Right renal cortex interstitium (tissue), 3 donors: ENCODE results near the gene KRT8. TPM values are rescaled to one million over a fixed set of nuclear protein-coding genes. Genes with fewer than 3 reads are reported as not detected.
"Not testable (repeated sequence)": the region's sequence is repeated elsewhere in the genome, so short reads cannot be mapped to it uniquely, and the experiment has no call there.

Experiments used
- DNase-seq, 3 donors: peaks; one replicate each; pipeline ENCODE4 v3.0.0-alpha.2; 2013; ENCODE audit warnings: low read depth in 3 of 3, low spot score in 2 of 3
- polyA plus RNA-seq, 3 donors: library from polyadenylated mRNA; unstranded; fragments of 120-200 nt; gene quantifications; one replicate each; pipeline ENCODE4 v1.2.1, GENCODE V29; 2013; ENCODE audit not compliant: insufficient read length in 3 of 3

Gene KRT8
- polyA plus RNA-seq, result 100 to 1,000 TPM; 214 to 309 (median 270) TPM

DNA sequence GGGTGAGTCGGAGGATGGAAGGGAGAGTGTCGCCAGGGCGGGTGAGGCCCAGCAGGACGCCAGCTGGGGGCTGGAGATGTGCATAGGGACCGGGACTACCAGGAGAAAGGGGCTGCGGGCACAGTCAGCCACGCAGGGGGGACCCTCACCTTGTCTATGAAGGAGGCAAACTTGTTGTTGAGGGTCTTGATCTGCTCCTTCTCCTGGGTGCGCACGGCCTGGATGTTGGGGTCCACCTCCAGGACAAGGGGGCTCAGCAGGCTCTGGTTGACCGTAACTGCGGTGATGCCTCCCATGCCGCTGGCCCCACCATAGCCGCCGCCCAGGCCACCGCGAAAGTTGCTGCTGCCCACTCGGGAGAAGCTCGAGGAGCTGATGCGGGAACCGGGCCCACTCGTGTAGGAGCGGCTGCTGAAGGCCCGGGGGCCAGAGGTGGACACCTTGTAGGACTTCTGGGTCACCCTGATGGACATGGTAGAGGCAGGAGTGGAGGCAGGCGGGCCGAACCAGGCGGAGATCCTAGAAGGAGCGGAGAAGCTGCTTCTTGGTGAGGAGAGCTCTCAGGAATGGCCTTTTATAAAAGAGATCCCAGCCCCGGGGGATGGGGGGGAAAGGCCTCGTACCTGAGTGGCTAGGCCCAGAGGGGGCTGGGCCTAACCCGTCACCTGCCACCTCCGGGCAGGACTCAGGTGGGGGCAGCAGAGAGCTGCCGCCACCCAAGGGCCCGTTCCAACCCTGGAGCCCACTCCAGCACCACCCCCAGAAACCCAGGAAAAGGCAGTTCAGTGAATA lies at the start of gene KRT8:
KRT8 (minus strand) TSS at position 568 of the 792 bp plus-strand sequence; CDS start at position 473, 95 bp downstream.
- DNase-seq, result not testable (repeated sequence)

DNA sequence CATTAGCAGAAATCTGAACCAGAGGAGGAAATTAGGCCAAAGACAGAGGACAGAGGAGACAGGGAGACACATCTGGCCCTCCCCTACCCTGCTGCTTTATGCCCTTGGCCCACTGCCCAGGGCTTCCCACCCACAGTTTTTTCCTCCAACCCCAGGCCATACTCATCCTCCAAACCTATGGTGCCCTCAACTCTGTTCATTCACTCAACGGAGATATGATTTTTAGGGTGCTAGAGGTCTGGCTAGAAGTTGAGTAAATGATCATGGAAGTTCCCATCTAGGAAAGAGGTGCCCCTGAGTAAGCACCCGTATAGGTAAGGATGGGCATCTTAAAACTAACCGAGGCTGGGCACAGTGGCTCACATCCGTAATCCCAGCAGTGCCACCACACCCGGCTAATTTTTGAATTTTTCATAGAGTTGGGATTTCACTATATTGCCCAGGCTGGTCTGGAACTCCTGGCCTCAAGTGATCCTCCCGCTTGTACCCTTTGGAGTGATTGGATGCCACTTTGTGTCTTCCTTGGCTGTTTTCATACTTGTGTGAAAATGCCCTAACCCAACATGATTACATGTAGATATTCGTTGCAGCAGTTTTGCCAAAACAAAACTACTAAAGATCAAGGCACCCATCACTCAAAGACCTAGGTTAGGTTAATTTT lies 48.4 kb upstream of the KRT8 start:
- DNase-seq, result no peak

GRCh38 chr12:52952076-52952801 lies 47.4 kb upstream of the KRT8 start:
- no peak for DNase-seq

- no peak for DNase-seq
Measured at GRCh38 chr12:52951640-52952039, 46.8 kb upstream of the KRT8 start.

DNA sequence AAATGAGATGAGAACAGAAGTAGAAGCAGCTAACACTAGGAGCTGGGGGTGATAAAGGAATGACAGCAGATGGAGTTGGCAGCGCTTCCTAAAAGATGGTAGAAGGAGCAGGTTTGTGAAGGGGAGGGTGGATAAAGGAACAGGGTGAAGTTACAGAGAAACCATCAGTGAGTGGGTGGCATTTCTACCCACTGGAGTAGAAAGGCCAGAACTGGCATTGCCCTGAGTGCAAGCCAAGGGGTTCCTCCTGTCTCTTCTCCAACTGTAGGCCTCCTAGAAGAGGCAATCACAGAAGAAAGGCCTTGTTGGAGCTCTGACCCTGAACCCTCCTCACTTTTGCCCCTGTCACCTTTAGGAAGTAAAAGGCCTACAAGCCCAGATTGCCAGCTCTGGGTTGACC lies 46.2 kb upstream of the KRT8 start:
- DNase-seq, result no peak

GRCh38 chr12:52950553-52950952 lies 45.7 kb upstream of the KRT8 start:
- DNase-seq, result no peak

DNA sequence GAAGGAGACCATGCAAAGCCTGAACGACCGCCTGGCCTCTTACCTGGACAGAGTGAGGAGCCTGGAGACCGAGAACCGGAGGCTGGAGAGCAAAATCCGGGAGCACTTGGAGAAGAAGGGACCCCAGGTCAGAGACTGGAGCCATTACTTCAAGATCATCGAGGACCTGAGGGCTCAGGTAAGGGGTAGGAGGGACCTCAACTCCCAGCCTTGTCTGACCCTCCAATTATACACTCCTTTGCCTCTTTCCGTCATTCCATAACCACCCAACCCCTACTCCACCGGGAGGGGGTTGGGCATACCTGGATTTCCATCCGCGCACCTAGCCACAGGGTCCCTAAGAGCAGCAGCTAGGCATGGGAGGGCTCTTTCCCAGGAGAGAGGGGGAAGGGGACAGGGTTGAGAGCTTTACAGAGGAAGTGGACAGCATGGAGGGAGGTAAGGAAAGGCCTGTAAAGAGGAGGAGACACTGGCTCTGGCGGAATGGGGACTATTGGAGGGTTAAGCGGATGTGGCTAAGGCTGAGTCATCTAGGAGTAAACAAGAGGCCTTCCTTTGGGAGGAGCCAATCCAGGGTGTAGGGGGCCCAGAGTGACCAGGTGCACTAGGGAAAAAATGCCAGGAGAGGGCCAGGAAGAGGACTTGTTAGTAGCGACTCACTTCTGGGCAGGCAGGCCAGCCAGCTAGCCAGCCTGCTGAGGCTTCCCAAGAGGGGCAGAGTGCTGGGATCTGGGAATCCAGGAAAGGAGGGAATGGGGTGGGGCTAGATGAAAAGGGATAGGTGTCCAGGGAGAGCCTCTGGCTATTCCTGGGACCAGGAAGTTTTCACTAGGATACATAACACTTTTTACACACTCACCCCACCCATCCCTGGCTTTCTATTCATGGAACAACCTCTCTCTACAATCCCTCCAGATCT lies 44.8 kb upstream of the KRT8 start:
- no peak for DNase-seq

GRCh38 chr12:52947738-52948423 lies 43.0 kb upstream of the KRT8 start:
- no peak for DNase-seq

DNA sequence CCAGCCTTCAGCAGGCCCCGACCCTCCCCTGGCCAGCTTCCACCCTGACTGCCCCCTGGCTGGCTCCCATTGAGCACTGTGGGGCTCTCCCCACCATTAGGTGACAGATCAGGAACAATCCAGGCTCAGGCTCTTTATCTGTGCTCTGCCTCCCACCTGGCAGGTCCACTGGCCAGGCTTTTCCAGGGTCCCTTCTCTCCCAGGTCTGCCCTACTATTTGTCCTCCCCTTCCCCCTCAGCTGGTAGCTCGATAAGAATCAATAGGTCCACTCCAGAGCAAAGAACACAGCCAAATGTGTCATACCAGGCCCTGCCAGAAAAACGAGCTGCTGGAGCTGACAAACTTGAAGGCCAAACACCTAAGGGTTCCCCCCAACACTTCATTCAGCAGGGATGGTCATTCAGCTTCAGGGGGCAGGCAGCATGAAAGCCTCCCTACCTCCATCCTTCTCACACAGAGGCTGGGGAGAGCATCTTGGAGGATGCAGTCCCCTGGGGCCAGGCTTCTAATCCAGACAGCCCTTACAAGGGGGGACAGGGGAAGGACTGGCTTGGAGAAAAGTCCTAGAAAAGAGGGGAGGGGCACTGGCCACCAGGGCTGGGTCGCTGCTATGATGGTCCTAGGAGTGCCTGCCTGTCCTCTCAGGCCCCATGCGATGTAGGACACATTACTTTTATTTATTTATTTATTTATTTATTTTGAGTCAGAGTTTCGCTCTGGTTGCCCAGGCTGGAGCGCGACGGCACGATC lies 42.1 kb upstream of the KRT8 start:
- no peak for DNase-seq

GRCh38 chr12:52946334-52946733 lies 41.5 kb upstream of the KRT8 start:
- DNase-seq, result no peak

DNA sequence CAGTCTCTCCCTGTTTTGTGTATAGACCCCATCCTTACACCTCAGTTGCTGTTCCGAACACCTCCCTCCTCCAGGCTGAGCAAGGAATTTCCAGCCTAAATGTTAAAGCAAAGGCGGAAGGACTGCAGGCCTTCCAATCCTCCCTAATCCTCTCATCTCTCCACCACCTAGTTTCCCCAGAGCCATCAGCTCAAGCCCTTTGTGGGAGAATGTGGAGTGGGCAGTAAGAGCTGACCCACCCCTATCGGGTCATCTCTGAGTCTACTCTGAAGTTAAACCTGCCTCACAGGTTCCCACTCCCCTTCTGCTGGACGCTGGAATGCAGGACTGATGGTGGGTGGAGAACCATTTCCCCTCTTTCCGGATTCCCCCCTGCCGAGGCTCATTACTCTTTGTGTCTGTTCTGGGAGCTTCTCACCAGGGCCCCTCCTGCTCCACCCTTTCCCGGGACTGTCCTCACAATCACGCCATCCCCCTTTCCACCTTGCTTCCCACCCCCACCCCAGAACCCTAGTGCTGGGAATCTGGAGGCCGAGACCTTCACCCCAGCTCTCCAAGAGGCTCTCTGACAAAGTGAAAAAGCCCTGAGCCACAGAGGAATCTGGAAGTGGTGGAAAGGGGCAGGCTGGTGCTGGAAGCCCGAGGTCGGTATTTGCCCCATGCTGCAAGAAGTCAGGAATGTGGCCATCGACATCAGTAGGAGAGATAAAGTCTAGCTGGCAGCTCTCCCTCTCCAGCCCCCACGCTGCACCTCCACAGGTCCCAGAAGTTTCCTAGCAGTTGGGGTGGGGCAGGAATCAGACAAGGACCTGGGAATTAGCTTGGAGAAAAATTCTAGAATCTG lies 40.7 kb upstream of the KRT8 start:
- no peak for DNase-seq

- DNase-seq, result no peak
Measured at GRCh38 chr12:52944683-52945388, 40.0 kb upstream of the KRT8 start.

DNA sequence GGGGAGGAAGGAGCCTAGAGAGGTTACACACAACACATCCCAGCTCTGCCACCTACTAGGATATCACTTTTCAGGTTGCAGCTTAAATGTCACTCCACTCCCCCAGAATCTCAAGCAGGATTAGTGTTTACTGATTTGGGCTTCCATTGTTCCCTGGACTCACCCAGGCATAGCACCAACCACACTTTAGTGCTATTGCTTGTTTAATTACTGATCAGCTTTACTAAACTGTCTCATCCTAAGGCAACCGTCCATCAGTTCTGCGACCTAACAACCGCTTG lies 38.0 kb upstream of the KRT8 start:
- no peak for DNase-seq

DNA sequence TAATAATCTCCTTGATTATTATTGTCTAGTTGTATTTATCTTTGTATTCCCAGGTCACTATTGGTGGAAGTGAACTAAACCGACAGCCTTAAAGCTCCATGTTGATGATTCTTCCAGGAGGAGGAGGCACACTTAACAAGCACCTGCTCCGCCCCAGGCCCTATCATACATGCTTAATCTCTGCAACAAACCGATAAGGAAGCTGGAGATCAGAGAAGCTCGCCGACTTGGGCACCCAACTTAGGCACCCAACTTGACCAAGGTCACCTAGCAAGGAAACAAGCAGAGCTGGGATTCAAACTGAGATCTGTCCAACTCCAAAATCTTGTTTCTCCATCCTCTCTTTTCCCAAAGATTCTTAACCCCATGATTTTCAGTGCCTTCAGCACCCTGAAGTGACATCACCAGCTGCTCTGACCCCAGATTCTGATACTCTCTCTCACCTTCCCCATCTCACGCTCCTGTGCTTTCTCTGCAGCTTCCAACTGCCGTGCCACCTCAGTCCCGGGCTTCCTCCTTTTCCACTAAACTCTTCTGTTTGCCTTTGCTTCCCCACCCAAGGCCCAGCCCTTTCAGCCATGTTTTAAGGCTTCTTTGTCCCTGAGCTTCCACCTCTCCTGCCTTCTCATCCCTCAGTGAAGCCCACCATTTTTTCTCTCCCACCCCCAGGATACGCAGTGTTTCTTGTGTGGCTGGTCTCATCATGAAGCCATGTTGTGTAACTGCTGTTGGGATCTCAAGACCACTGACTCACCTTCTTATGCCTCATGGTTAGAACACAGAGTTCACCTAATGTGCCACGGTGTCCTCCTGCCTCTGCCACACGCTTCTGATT lies 37.4 kb upstream of the KRT8 start:
- no peak for DNase-seq

GRCh38 chr12:52929538-52929937 lies 24.7 kb upstream of the KRT8 start:
- DNase-seq, result no peak

GRCh38 chr12:52927964-52928363 lies 23.1 kb upstream of the KRT8 start:
- DNase-seq, result no peak
